HepG2 (cell line): ENCODE data around the gene SMARCD1. TPM values are rescaled to one million over a fixed set of nuclear protein-coding genes. Genes with fewer than 3 reads are reported as not detected.
A peak's percentile ranks its signal among the peaks of the same experiment; 100 is the strongest.

ENCODE experiments used
- ASH2L ChIP-seq: fragments of 300-600, 200-600 bp; sonication (generic); IDR thresholded peaks from 2 replicates; pipeline ENCODE4 v1.7.0; 2017; ENCODE audit warnings: low read depth, mild to moderate bottlenecking, moderate library complexity, mixed read lengths, low read length; ENCODE audit not compliant: insufficient read length
- EEA1 ChIP-seq: sonication (generic); formaldehyde crosslinking; IDR thresholded peaks from 2 replicates; pipeline ENCODE4 v1.5.1; 2020; ENCODE audit warnings: mild to moderate bottlenecking, missing genetic modification reagents, borderline replicate concordance
- HCFC1 ChIP-seq: fragments of 150-350 bp; IDR thresholded peaks from 2 replicates; pipeline ENCODE4 v1.6.1; 2014; ENCODE audit warnings: low read depth, low read length
- MZF1 ChIP-seq: sonication (generic); formaldehyde crosslinking; IDR thresholded peaks from 2 replicates; pipeline ENCODE4 v1.8.1; 2023; ENCODE audit warnings: mild to moderate bottlenecking, missing genetic modification reagents, borderline replicate concordance
- SETDB1 ChIP-seq: sonication (generic); formaldehyde crosslinking; IDR thresholded peaks from 2 replicates; pipeline ENCODE4 v1.5.1; 2020; ENCODE audit warnings: missing genetic modification reagents, mild to moderate bottlenecking, borderline replicate concordance
- ZBTB3 ChIP-seq: sonication (generic); formaldehyde crosslinking; IDR thresholded peaks from 2 replicates; pipeline ENCODE4 v1.4.0; 2020; ENCODE audit warnings: low read depth, mild to moderate bottlenecking, moderate library complexity, missing genetic modification reagents, borderline replicate concordance
- ZNF12 ChIP-seq: sonication (generic); formaldehyde crosslinking; IDR thresholded peaks from 2 replicates; pipeline ENCODE4 v1.5.0; 2020; ENCODE audit warnings: missing genetic modification reagents
- ZNF232 ChIP-seq: sonication (generic); formaldehyde crosslinking; IDR thresholded peaks from 2 replicates; pipeline ENCODE4 v1.4.0; 2020; ENCODE audit warnings: missing genetic modification reagents, borderline replicate concordance
- ZNF441 ChIP-seq: sonication (generic); formaldehyde crosslinking; IDR thresholded peaks from 2 replicates; pipeline ENCODE4 v1.7.0; 2021; ENCODE audit warnings: missing genetic modification reagents, borderline replicate concordance
- ZNF563 ChIP-seq: sonication (generic); formaldehyde crosslinking; IDR thresholded peaks from 2 replicates; pipeline ENCODE4 v1.8.0; 2022; ENCODE audit warnings: mild to moderate bottlenecking, moderate library complexity, missing genetic modification reagents
- ZNF589 ChIP-seq: sonication (generic); formaldehyde crosslinking; conservative IDR thresholded peaks from 2 replicates; pipeline ENCODE4 v1.8.0; 2022; ENCODE audit warnings: mild to moderate bottlenecking, moderate library complexity, missing genetic modification reagents
- ZNF598 ChIP-seq: sonication (generic); formaldehyde crosslinking; IDR thresholded peaks from 2 replicates; pipeline ENCODE4 v1.5.1; 2020; ENCODE audit warnings: mild to moderate bottlenecking, missing genetic modification reagents, borderline replicate concordance
- ZNF770 ChIP-seq: sonication (generic); formaldehyde crosslinking; IDR thresholded peaks from 2 replicates; pipeline ENCODE4 v1.5.0; 2020; ENCODE audit warnings: mild to moderate bottlenecking, missing genetic modification reagents
- polyA plus RNA-seq, 8 experiments: library from polyadenylated mRNA; depleted of rRNA in 3 of 8; stranded (reverse) in 7 of 8; unstranded in 1 of 8; fragments of >200 nt; fragmentation: Illumina TruSeq in 4 of 8; extraction: Trizol in 4 of 8; gene quantifications; 2 replicates each; pipeline versions ENCODE4 v1.2.1 to v1.2.3, GENCODE V29; 2011 to 2016; ENCODE audit warnings: low read depth in 4 of 8, missing spikeins in 1 of 8, mixed read lengths in 1 of 8; ENCODE audit not compliant: insufficient read depth in 1 of 8
- total RNA-seq, 5 experiments: library from RNA; depleted of rRNA; stranded (reverse); fragments of >200 nt; fragmentation: Illumina TruSeq; extraction: Trizol; gene quantifications; 2 replicates each; pipeline ENCODE4 v1.2.3, GENCODE V29; 2016; ENCODE audit warnings: low read depth in 1 of 5
- TF ChIP-seq, protein P1 (sequence below): sonication (generic); formaldehyde crosslinking; IDR thresholded peaks from 2 replicates; pipeline ENCODE4 v1.4.0; 2020; ENCODE audit warnings: mild to moderate bottlenecking, missing genetic modification reagents
- TF ChIP-seq, protein P2 (sequence below): sonication (generic); formaldehyde crosslinking; conservative IDR thresholded peaks from 2 replicates; pipeline ENCODE4 v1.4.0; 2020; ENCODE audit warnings: missing genetic modification reagents

SMARCD1 gene
- total and polyA plus RNA-seq, 2 of the 13 experiments (the other 11 are each of a cell fraction or from before 2014, with no cell fraction given), result 51.7 to 54.6 TPM

DNA sequence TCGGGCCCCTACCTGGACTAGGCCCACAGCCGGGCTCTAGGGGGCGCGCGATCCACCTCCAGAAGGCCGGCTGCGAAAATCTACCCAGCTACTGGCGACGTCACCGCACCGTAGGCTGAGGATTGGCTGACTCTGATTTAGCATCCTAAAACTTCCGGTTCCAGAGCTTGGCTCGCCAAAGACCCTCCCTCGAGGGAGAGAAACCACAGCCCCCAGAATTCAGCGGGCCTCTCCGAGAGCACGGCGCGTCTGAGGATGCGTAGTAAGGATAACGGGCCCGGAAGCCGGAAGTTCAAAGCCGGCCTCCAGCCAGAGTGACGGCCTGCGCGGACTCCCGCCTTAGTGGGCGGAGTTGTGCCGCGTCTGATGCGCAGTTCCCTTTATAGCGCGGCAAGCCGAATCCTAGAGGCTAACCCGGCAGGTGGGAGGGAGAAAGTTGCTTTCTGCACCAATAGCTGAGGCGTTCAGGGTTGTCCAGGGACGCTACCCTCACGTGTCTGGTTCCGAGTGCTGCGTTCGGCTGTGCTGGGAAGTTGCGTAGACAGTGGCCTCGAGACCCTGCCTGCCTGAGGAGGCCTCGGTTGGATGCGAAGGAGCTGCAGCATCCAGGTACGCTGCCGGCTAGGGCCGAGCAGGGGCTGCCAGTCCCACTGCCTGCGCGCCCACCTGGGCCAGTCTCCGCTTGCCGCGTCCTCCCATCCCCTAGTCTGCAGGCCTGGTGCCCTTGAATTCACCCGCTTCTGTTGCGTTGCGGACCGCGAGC lies 26.7 kb downstream of the SMARCD1 start, which contains the start of gene COX14 (continued):
- TF ChIP-seq ZNF770 (CRISPR knock-in tag) (peak; percentile 11; the same call in 1 of the 2 replicates), SETDB1 (CRISPR knock-in tag) (no peak), ZNF589 (no peak), EEA1 (CRISPR knock-in tag) (no peak), ZNF441 (CRISPR knock-in tag) (0 out of 2 replicates have a peak, but pooled peaks have one; percentile 7), ZNF563 (CRISPR knock-in tag) (peak; percentile 89; the same call in 1 of the 2 replicates), ZNF232 (CRISPR knock-in tag) (peak; percentile 89; the same call in 1 of the 2 replicates), MZF1 (0 out of 2 replicates have a peak, but pooled peaks have one; percentile 63), ZNF598 (peak; percentile 87; the same call in 1 of the 2 replicates), ZNF12 (peak; percentile 73), ASH2L (peak; percentile 64), ZBTB3 (CRISPR knock-in tag) (no peak), HCFC1 (peak; percentile 81)
- TF ChIP-seq, protein P1, sequence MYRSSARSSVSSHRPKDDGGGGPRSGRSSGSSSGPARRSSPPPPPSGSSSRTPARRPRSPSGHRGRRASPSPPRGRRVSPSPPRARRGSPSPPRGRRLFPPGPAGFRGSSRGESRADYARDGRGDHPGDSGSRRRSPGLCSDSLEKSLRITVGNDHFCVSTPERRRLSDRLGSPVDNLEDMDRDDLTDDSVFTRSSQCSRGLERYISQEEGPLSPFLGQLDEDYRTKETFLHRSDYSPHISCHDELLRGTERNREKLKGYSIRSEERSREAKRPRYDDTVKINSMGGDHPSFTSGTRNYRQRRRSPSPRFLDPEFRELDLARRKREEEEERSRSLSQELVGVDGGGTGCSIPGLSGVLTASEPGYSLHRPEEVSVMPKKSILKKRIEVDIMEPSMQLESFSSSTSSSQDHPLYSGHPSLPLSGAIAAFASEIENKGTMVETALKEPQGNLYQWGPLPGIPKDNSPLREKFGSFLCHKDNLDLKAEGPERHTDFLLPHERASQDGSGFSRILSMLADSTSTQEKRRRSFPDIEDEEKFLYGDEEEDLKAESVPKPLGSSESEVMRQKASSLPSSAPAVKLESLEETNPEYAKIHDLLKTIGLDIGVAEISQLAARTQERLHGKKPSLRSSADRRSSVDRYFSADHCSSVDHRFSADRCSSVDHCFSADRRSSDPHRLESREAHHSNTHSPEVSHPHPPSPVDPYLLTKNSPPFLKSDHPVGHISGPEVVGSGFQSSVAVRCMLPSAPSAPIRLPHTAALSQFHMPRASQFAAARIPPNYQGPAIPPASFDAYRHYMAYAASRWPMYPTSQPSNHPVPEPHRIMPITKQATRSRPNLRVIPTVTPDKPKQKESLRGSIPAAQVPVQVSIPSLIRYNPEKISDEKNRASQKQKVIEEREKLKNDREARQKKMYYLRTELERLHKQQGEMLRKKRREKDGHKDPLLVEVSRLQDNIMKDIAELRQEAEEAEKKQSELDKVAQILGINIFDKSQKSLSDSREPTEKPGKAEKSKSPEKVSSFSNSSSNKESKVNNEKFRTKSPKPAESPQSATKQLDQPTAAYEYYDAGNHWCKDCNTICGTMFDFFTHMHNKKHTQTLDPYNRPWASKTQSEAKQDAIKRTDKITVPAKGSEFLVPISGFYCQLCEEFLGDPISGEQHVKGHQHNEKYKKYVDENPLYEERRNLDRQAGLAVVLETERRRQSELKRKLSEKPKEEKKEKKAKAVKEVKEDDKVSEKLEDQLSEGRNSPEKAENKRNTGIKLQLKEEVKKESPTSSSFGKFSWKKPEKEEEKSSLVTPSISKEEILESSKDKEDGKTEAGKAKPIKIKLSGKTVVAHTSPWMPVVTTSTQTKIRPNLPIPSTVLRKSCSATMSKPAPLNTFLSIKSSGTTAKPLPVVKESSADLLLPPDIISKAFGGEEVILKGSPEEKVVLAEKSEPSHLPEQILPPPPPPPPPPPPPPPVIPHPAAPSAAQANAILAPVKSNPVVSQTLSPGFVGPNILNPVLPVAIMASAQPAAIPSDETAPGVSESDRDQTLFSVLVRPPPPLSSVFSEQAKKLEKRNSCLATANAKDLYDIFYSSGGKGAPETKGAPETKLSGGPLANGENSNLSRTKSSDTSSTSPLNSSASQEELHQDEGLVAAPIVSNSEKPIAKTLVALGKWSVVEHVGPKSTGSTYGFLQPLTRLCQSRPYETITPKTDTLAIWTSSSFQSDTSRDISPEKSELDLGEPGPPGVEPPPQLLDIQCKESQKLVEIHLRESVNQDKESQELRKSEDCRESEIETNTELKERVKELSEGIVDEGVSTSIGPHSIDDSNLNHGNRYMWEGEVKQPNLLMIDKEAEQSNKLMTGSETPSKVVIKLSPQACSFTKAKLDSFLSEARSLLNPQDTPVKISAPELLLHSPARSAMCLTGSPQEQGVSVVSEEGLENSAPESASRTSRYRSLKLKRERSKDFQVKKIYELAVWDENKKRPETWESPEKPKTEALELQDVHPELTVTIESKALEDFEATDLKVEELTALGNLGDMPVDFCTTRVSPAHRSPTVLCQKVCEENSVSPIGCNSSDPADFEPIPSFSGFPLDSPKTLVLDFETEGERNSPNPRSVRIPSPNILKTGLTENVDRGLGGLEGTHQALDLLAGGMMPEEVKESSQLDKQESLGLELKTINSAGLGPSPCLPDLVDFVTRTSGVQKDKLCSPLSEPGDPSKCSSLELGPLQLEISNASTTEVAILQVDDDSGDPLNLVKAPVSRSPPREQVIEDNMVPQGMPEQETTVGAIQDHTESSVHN, result no peak
- TF ChIP-seq, protein P2, sequence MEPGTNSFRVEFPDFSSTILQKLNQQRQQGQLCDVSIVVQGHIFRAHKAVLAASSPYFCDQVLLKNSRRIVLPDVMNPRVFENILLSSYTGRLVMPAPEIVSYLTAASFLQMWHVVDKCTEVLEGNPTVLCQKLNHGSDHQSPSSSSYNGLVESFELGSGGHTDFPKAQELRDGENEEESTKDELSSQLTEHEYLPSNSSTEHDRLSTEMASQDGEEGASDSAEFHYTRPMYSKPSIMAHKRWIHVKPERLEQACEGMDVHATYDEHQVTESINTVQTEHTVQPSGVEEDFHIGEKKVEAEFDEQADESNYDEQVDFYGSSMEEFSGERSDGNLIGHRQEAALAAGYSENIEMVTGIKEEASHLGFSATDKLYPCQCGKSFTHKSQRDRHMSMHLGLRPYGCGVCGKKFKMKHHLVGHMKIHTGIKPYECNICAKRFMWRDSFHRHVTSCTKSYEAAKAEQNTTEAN (CRISPR knock-in tag), result no peak
